HCT116 (cell line): Measurements from ENCODE around the gene ADGRG6. TPM values are rescaled to one million over a fixed set of nuclear protein-coding genes. Genes with fewer than 3 reads are reported as not detected.

Experiments used
- ATAC-seq: fragments of 200-7000 bp; cut with Tn5 transposase; 2 replicates; pipeline ENCODE4 v1.9.1; 2020; ENCODE audit warnings: mild to moderate bottlenecking, moderate library complexity
- BruUV-seq: library from RNA; stranded (reverse); fragments of 400-500 nt; replicated peaks from 2 replicates; lab custom pipeline; 2021; lab: Mats Ljungman, UMichigan
- CTCF ChIA-PET: fragments of 300-600 bp; sonication (Branson Sonifier 250); formaldehyde crosslinking; loops from one replicate; lab custom pipeline; 2021; ENCODE audit warnings: antibody characterized with exemption; lab: Charles Lee
- POLR2A ChIA-PET: fragments of 300-600, 350-600 bp; sonication (Branson Sonifier 250); formaldehyde crosslinking; loops from one replicate; lab custom pipeline; 2021; ENCODE audit warnings: antibody characterized with exemption; lab: Charles Lee
- RAD21 ChIA-PET, 2 experiments: fragments of 300-600 bp; sonication (Branson Sonifier 250); formaldehyde crosslinking; loops; one replicate each; lab custom pipeline; 2023; ENCODE audit warnings: low total read pairs in 2 of 2; ENCODE audit not compliant: uncharacterized antibody in 2 of 2, unreplicated experiment in 2 of 2, low non-redundant PET in 1 of 2; lab: Charles Lee
- DNase-seq: peaks from one replicate; pipeline ENCODE4 v3.0.0-alpha.2; 2010; ENCODE audit warnings: low read depth, low spot score
- H2AFZ ChIP-seq: fragments of 200-600 bp; shearing (Covaris generic), sonication (generic); 2 replicates; pipeline ENCODE4 v1.6.1; 2017; ENCODE audit warnings: low read depth, mixed run types, mixed read lengths, antibody characterized with exemption, low read length; ENCODE audit not compliant: poor library complexity, severe bottlenecking
- H3K27ac ChIP-seq: 2 replicates; pipeline ENCODE4 v1.5.1; 2012; ENCODE audit warnings: low read depth, low read length
- H3K27me3 ChIP-seq: fragments of 200-600 bp; sonication (generic); 2 replicates; pipeline ENCODE4 v1.6.1; 2016; ENCODE audit warnings: mixed run types, low read length, mixed read lengths; ENCODE audit not compliant: insufficient read depth
- H3K36me3 ChIP-seq, 2 experiments: fragments of 200-500 bp in 1 of 2; fragments of 200-600 bp in 1 of 2; sonication (Bioruptor generic) in 1 of 2; sonication (generic) in 1 of 2; 2 replicates each; pipeline versions ENCODE4 v1.5.1 to v1.6.1; 2014 to 2016; ENCODE audit warnings: low read length in 2 of 2, inconsistent platforms in 1 of 2, mixed read lengths in 1 of 2, mixed run types in 1 of 2; ENCODE audit not compliant: insufficient read depth in 2 of 2, control insufficient read depth in 1 of 2
- H3K4me1 ChIP-seq, 2 experiments: fragments of 200-600 bp in 1 of 2; sonication (generic) in 1 of 2; 2 replicates each; pipeline versions ENCODE4 v1.5.1 to v1.6.1; 2012 to 2017; ENCODE audit warnings: low read length in 2 of 2, inconsistent platforms in 1 of 2, mild to moderate bottlenecking in 1 of 2, mixed read lengths in 1 of 2, mixed run types in 1 of 2, moderate library complexity in 1 of 2; ENCODE audit not compliant: insufficient read depth in 2 of 2, control insufficient read depth in 1 of 2
- H3K4me2 ChIP-seq: fragments of 200-600 bp; sonication (generic); 2 replicates; pipeline ENCODE4 v1.6.1; 2017; ENCODE audit warnings: mixed run types, low read length, mixed read lengths
- H3K4me3 ChIP-seq, 2 experiments: fragments of 200-600 bp in 1 of 2; sonication (generic) in 1 of 2; replicated peaks in 1 of 2; 2 replicates each; pipeline ENCODE4 v1.5.1; 2011 to 2016; ENCODE audit warnings: low read length in 2 of 2, control low read depth in 1 of 2, low read depth in 1 of 2, mild to moderate bottlenecking in 1 of 2, mixed read lengths in 1 of 2, mixed run types in 1 of 2
- H3K79me2 ChIP-seq: fragments of 200-600 bp; sonication (generic); 2 replicates; pipeline ENCODE4 v1.6.1; 2017; ENCODE audit warnings: mild to moderate bottlenecking, mixed run types, low read length, moderate library complexity, mixed read lengths; ENCODE audit not compliant: insufficient read depth
- H3K9ac ChIP-seq: fragments of 200-600 bp; sonication (generic); 2 replicates; pipeline ENCODE4 v1.6.1; 2016; ENCODE audit warnings: low read length, mixed read lengths
- H3K9me2 ChIP-seq: fragments of 200-600 bp; sonication (generic), shearing (Covaris generic); 2 replicates; pipeline ENCODE4 v1.6.1; 2017; ENCODE audit warnings: mixed run types, mild to moderate bottlenecking, moderate library complexity; ENCODE audit not compliant: insufficient read depth
- H3K9me3 ChIP-seq, 2 experiments: fragments of 200-500 bp in 1 of 2; fragments of 200-600 bp in 1 of 2; sonication (Bioruptor generic) in 1 of 2; sonication (generic) in 1 of 2; 2 replicates each; pipeline ENCODE4 v1.6.1; 2014 to 2017; ENCODE audit warnings: low read length in 2 of 2, mixed read lengths in 2 of 2, inconsistent platforms in 1 of 2, low read depth in 1 of 2, mild to moderate bottlenecking in 1 of 2, mixed run types in 1 of 2, moderate library complexity in 1 of 2; ENCODE audit not compliant: control insufficient read depth in 1 of 2, insufficient read depth in 1 of 2
- H4K20me1 ChIP-seq: fragments of 200-600 bp; sonication (generic), shearing (Covaris generic); 2 replicates; pipeline ENCODE4 v1.6.1; 2017; ENCODE audit warnings: mixed run types, mild to moderate bottlenecking, moderate library complexity; ENCODE audit not compliant: insufficient read depth
- CBX3 ChIP-seq: IDR thresholded peaks from 2 replicates; pipeline ENCODE4 v1.6.1; 2012; ENCODE audit warnings: low read depth
- CEBPB ChIP-seq: IDR thresholded peaks from 2 replicates; pipeline ENCODE4 v1.6.1; 2012; ENCODE audit warnings: low read depth
- ELF1 ChIP-seq: IDR thresholded peaks from 2 replicates; pipeline ENCODE4 v1.6.1; 2012; ENCODE audit warnings: low read depth, borderline replicate concordance
- EZH2 ChIP-seq: fragments of 200-600 bp; sonication (generic); IDR thresholded peaks from 2 replicates; pipeline ENCODE4 v1.6.1; 2017; ENCODE audit warnings: antibody characterized with exemption, mixed run types
- EZH2phosphoT487 ChIP-seq: fragments of 200-600 bp; IDR thresholded peaks from 2 replicates; pipeline ENCODE4 v1.6.1; 2018; ENCODE audit warnings: antibody characterized with exemption, borderline replicate concordance
- JUND ChIP-seq: IDR thresholded peaks from 2 replicates; pipeline ENCODE4 v1.6.1; 2012
- POLR2A ChIP-seq: IDR thresholded peaks from 2 replicates; pipeline ENCODE4 v1.7.0; 2011; ENCODE audit warnings: borderline replicate concordance; ENCODE audit not compliant: insufficient read depth, insufficient read length; ENCODE audit errors: extremely low read depth
- POLR2AphosphoS5 ChIP-seq: IDR thresholded peaks from 2 replicates; pipeline ENCODE4 v1.6.1; 2011; ENCODE audit warnings: mild to moderate bottlenecking, low read depth, low read length, moderate library complexity
- SIN3A ChIP-seq: IDR thresholded peaks from 2 replicates; pipeline ENCODE4 v1.6.1; 2012; ENCODE audit warnings: low read depth
- SP1 ChIP-seq: IDR thresholded peaks from 2 replicates; pipeline ENCODE4 v1.6.1; 2012; ENCODE audit warnings: low read depth
- TCF7L2 ChIP-seq: IDR thresholded peaks from 2 replicates; pipeline ENCODE4 v1.7.0; 2011; ENCODE audit warnings: borderline replicate concordance, inconsistent platforms; ENCODE audit not compliant: insufficient read depth, insufficient read length; ENCODE audit errors: extremely low read depth
- YY1 ChIP-seq: IDR thresholded peaks from 2 replicates; pipeline ENCODE4 v1.6.1; 2011; ENCODE audit warnings: low read length, low read depth, moderate library complexity, mild to moderate bottlenecking; ENCODE audit not compliant: insufficient replicate concordance; ENCODE audit errors: extremely low read depth
- ZNF274 ChIP-seq: fragments of 200-500 bp; sonication (Bioruptor generic); IDR thresholded peaks from 2 replicates; pipeline ENCODE4 v1.6.1; 2014; ENCODE audit warnings: mild to moderate bottlenecking, low read depth, low read length, inconsistent platforms
- intact Hi-C: fragments of 100-400 bp; cut with micrococcal nuclease; formaldehyde crosslinking; loops from 2 replicates; pipeline ENCODE4 v1.10.0; 2022
- total RNA-seq: library from RNA; stranded (reverse); gene quantifications from one replicate; pipeline ENCODE4 v1.2.1, GENCODE V29; 2021; ENCODE audit not compliant: unreplicated experiment
- TF ChIP-seq, protein P1 (sequence below), 3 experiments: fragments of 200-600 bp in 1 of 3; sonication (generic) in 1 of 3; IDR thresholded peaks in 2 of 3; conservative IDR thresholded peaks in 1 of 3; 2 replicates each; pipeline ENCODE4 v1.5.1; 2012 to 2017; ENCODE audit warnings: low read depth in 2 of 3, low read length in 2 of 3, antibody characterized with exemption in 1 of 3, borderline replicate concordance in 1 of 3, control low read depth in 1 of 3, mild to moderate bottlenecking in 1 of 3, mixed read lengths in 1 of 3, mixed run types in 1 of 3, moderate library complexity in 1 of 3; ENCODE audit not compliant: insufficient read depth in 1 of 3
- TF ChIP-seq, protein P2 (sequence below): IDR thresholded peaks from 2 replicates; pipeline ENCODE4 v1.6.1; 2012

Gene ADGRG6
- total RNA-seq, 1 experiment from 2014 or later: 67.9 TPM

DNA sequence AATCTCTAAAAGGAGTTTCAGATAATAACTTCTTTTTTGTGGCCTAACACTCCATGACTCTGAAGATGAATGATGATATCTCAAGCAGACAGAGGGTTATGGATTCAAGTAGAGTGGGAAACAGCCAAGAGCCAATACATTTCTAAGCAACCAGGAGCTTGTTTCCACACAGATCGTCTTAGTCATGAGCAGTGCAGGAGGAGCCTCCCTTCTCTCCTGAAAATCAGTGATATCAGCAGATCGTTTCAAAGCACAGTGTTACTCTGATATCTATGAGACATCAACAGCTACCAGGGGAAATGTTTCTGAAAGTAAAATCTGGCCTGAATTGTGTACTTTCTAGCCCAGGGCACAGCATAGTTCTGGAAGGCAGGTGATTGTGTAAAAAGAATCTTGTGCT is 11.5 kb downstream of the ADGRG6 start (continued):
- TF ChIP-seq, protein P1, sequence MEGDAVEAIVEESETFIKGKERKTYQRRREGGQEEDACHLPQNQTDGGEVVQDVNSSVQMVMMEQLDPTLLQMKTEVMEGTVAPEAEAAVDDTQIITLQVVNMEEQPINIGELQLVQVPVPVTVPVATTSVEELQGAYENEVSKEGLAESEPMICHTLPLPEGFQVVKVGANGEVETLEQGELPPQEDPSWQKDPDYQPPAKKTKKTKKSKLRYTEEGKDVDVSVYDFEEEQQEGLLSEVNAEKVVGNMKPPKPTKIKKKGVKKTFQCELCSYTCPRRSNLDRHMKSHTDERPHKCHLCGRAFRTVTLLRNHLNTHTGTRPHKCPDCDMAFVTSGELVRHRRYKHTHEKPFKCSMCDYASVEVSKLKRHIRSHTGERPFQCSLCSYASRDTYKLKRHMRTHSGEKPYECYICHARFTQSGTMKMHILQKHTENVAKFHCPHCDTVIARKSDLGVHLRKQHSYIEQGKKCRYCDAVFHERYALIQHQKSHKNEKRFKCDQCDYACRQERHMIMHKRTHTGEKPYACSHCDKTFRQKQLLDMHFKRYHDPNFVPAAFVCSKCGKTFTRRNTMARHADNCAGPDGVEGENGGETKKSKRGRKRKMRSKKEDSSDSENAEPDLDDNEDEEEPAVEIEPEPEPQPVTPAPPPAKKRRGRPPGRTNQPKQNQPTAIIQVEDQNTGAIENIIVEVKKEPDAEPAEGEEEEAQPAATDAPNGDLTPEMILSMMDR (IDR thresholded peaks at IDR 0.05 in 2 of 3, conservative IDR thresholded peaks at IDR 0.05 in 1 of 3; ENCODE audit: borderline replicate concordance in 1 of 3, insufficient read depth in 1 of 3, low read depth in 2 of 3, low read length in 2 of 3): no peak
- no peak for TF ChIP-seq YY1
- TF ChIP-seq SIN3A: no peak
- TF ChIP-seq POLR2A: no peak
- no peak for TF ChIP-seq EZH2

DNA sequence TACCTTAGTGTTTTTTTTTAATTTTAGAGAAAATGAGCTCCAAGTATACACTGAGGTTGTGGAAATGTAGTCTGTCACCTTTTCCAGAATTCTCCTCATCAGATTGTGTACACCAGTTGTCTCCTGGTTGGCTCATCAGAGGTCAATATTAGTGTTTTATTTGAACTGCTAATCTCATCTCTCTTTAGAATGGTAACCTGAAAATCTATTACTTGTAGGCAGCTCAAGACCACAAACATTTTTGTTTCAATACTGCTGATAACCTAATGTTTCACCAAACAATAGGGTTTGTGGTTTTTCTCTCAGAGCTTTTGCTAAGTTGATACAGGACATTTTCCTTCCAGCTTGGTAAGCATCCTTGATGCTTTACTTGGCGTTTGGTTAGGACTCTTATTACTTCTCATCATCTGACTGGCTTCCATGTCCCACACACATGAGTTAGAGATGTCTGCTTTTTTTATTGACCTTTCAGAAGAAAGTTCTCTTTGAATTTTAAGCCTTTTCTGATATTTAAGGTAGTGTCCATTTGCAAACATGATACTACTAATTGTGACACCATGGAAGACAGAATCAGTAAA is 15.1 kb downstream of the ADGRG6 start:
- DNase-seq (no peak), ATAC-seq (no peak)
- no TSS peak for BruUV-seq
- no peak overlapping the region for H3K4me3 ChIP-seq
- H3K9ac ChIP-seq: no peak overlapping the region
- H3K79me2 ChIP-seq: peaks cover 72% of the 10 kb centered on the region
- no peak overlapping the region for H2AFZ ChIP-seq
- H4K20me1 ChIP-seq: no peaks in the 10 kb centered on the region
- no peaks in the 10 kb centered on the region for H3K27me3 ChIP-seq
- POLR2A ChIA-PET: no interaction called here
- H3K9me2 ChIP-seq: no peaks in the 10 kb centered on the region
- RAD21 ChIA-PET: no interaction called here
- H3K4me1 ChIP-seq: no peaks in the 10 kb centered on the region
- peaks cover 0 to 5% of the 10 kb centered on the region in 2 experiments; a peak in 3 of 4 replicates for H3K36me3 ChIP-seq
- no peaks in the 10 kb centered on the region for H3K9me3 ChIP-seq
- TF ChIP-seq EZH2phosphoT487 (no peak), JUND (no peak), CEBPB (no peak), TCF7L2 (no peak), ELF1 (no peak), POLR2AphosphoS5 (no peak), ZNF274 (no peak), POLR2A (no peak), SP1 (no peak), EZH2 (no peak), YY1 (no peak), CBX3 (no peak)
- TF ChIP-seq, protein P2, sequence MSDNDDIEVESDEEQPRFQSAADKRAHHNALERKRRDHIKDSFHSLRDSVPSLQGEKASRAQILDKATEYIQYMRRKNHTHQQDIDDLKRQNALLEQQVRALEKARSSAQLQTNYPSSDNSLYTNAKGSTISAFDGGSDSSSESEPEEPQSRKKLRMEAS: no peak
- TF ChIP-seq, protein P1 (IDR thresholded peaks at IDR 0.05 in 2 of 3, conservative IDR thresholded peaks at IDR 0.05 in 1 of 3; ENCODE audit: borderline replicate concordance in 1 of 3, insufficient read depth in 1 of 3, low read depth in 2 of 3, low read length in 2 of 3): no peak
- H3K27ac ChIP-seq: no peak overlapping the region
- CTCF ChIA-PET: no interaction called here
- no peak overlapping the region for H3K4me2 ChIP-seq
- intact Hi-C loops: no loop called here
